ENCODE measurements around the gene BNC2.

GRCh38 chr9:16712787-16713186 is 157.7 kb downstream of the BNC2 start:
- TF ChIP-seq EZH2phosphoT487 (IDR thresholded peaks at IDR 0.05; ENCODE audit: low read length) = no peak
- no peak for TF ChIP-seq CTCF (IDR thresholded peaks at IDR 0.05; ENCODE audit: low read length)
- TF ChIP-seq EZH2 (optimal IDR thresholded peaks at IDR 0.05; ENCODE audit: low read depth, low read length) = no peak

All from MM.1S (cell line).